ENCODE data around the gene KCNK17. TPM values are rescaled to one million over a fixed set of nuclear protein-coding genes. Genes with fewer than 3 reads are reported as not detected.

The KCNK17 gene
- total RNA-seq, 2 experiments from 2014 or later, result not detected

DNA sequence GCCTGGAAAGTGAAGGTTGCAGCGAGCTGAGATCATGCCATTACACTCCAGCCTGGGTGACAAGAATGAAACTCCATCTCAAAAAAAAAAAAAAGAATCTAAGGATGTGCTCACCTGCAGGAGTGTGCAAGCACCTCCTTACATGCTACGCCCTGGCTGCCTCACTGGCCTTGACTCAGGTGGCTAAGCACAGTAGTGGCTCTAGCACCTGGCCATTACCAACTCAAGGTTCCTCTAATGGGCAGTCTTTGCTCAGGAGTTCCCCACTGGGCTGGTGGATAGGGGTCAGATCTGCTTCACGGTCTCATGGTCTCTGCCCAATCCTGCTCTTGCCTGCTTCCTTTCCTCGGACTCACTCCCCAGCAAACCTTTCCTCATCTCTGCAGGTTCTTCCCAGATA is 39.7 kb downstream of the KCNK17 start:
- H3K36me3 Mint-ChIP-seq (ENCODE audit: low read depth), result no peaks in the 10 kb centered on the region
- H3K27ac Mint-ChIP-seq, result no peak overlapping the region
- no peaks in the 10 kb centered on the region for H3K9me3 Mint-ChIP-seq
- H3K4me3 Mint-ChIP-seq, result no peak overlapping the region
- DNase-seq (no peak), ATAC-seq (no peak)
- ChIA-PET CTCF (interaction anchor here (0.8 kb wide), 1 partner anchor 36 kb away, joined by 3 read pairs; no protein-coding TSS in a partner anchor), POLR2A (no interaction called here)
- intact Hi-C loops (cut with micrococcal nuclease), result no loop called here
- H3K4me1 Mint-ChIP-seq (ENCODE audit: low read depth), result no peaks in the 10 kb centered on the region
- no peaks in the 10 kb centered on the region for H3K27me3 Mint-ChIP-seq
- TF ChIP-seq, protein P1, sequence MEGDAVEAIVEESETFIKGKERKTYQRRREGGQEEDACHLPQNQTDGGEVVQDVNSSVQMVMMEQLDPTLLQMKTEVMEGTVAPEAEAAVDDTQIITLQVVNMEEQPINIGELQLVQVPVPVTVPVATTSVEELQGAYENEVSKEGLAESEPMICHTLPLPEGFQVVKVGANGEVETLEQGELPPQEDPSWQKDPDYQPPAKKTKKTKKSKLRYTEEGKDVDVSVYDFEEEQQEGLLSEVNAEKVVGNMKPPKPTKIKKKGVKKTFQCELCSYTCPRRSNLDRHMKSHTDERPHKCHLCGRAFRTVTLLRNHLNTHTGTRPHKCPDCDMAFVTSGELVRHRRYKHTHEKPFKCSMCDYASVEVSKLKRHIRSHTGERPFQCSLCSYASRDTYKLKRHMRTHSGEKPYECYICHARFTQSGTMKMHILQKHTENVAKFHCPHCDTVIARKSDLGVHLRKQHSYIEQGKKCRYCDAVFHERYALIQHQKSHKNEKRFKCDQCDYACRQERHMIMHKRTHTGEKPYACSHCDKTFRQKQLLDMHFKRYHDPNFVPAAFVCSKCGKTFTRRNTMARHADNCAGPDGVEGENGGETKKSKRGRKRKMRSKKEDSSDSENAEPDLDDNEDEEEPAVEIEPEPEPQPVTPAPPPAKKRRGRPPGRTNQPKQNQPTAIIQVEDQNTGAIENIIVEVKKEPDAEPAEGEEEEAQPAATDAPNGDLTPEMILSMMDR (IDR thresholded peaks at IDR 0.05), result no peak

DNA sequence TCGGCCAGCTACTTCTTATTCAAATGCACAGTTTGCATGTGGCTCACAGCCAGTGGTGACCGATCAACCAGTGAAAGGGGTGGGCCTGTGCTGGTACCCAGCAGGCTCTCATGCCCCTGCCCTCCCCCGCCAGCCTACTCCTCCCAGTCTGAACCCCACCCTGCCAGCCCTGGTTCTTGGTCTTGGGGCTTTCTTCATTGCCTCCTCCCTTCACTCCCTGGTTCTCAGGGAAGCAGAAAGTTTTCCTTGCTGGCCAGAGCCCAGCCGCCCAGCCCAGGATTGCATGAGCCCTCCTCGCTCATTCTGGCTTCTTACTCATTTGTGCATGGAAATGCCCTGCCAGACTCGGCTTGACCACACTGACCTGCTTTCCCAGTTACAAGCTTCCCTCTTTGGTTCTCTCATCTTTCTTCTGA is 40.8 kb downstream of the KCNK17 start:
- Mint-ChIP-seq H3K27ac (no peak overlapping the region), H3K9me3 (no peaks in the 10 kb centered on the region), H3K27me3 (no peaks in the 10 kb centered on the region), H3K4me3 (no peak overlapping the region), H3K36me3 (ENCODE audit: low read depth) (no peaks in the 10 kb centered on the region), H3K4me1 (ENCODE audit: low read depth) (no peaks in the 10 kb centered on the region)
- ChIA-PET POLR2A (no interaction called here), CTCF (interaction anchor here (0.8 kb wide), 1 partner anchor 37 kb away, joined by 3 read pairs; no protein-coding TSS in a partner anchor)
- intact Hi-C loops (cut with micrococcal nuclease), result no loop called here
- TF ChIP-seq, protein P1 (IDR thresholded peaks at IDR 0.05), result no peak
- no peak for DNase-seq
- ATAC-seq, result no peak

- POLR2A ChIA-PET, result no interaction called here
- no peak overlapping the region for H3K27ac Mint-ChIP-seq
- CTCF ChIA-PET, result interaction anchor here (1.8 kb wide), 1 partner anchor 33 kb away, joined by 4 read pairs; no protein-coding TSS in a partner anchor
- no peak for DNase-seq
- intact Hi-C loops (cut with micrococcal nuclease), result no loop called here
- H3K4me3 Mint-ChIP-seq, result no peak overlapping the region
- H3K9me3 Mint-ChIP-seq, result no peaks in the 10 kb centered on the region
- H3K36me3 Mint-ChIP-seq (ENCODE audit: low read depth), result no peaks in the 10 kb centered on the region
- TF ChIP-seq, protein P1 (IDR thresholded peaks at IDR 0.05), result no peak
- H3K27me3 Mint-ChIP-seq, result no peaks in the 10 kb centered on the region
- H3K4me1 Mint-ChIP-seq (ENCODE audit: low read depth), result peaks cover 4% of the 10 kb centered on the region
- no peak for ATAC-seq
These were observed 44.3 kb downstream of the KCNK17 start for GRCh38 chr6:39269961-39270360.

- ChIA-PET POLR2A (interaction anchor here (0.8 kb wide), 1 partner anchor 11 kb away, joined by 3 read pairs; no protein-coding TSS in a partner anchor), CTCF (interaction anchor here (1.4 kb wide), 1 partner anchor 10 kb away, joined by 3 read pairs; no protein-coding TSS in a partner anchor)
- Mint-ChIP-seq H3K4me3 (no peak overlapping the region), H3K9me3 (no peaks in the 10 kb centered on the region), H3K27me3 (no peaks in the 10 kb centered on the region), H3K36me3 (ENCODE audit: low read depth) (no peaks in the 10 kb centered on the region), H3K4me1 (ENCODE audit: low read depth) (peaks cover 8% of the 10 kb centered on the region), H3K27ac (no peak overlapping the region)
- TF ChIP-seq, protein P1 (IDR thresholded peaks at IDR 0.05), result no peak
- DNase-seq (no peak), ATAC-seq (no peak)
- intact Hi-C loops (cut with micrococcal nuclease), result no loop called here
These were observed 45.5 kb downstream of the KCNK17 start for GRCh38 chr6:39268721-39269120.

DNA sequence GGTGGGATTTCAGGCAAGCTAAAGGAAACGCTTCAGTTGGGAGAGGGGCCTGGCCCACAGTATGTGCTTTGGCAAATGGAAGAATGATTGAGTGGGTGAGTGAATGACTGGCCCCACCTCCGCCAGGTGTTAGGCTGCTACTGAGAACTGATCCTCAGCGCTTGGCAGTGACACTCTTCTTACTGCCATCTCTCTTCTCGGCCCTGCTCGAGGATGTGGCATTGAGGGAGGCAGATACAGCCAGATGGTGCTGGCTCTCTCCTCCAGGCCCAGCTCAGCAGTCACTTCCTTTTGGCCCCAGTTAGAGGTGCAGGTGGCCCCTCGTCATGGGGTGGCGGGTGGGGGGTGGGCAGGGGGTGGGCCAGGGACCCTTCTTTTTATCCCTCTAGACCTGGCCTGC is 46.0 kb downstream of the KCNK17 start:
- DNase-seq (no peak), ATAC-seq (no peak)
- H3K27me3 Mint-ChIP-seq, result no peaks in the 10 kb centered on the region
- H3K9me3 Mint-ChIP-seq, result no peaks in the 10 kb centered on the region
- intact Hi-C loops (cut with micrococcal nuclease), result no loop called here
- peaks cover 12% of the 10 kb centered on the region for H3K4me1 Mint-ChIP-seq (ENCODE audit: low read depth)
- no peak overlapping the region for H3K27ac Mint-ChIP-seq
- POLR2A ChIA-PET, result interaction anchor here (0.8 kb wide), 1 partner anchor 12 kb away, joined by 3 read pairs; no protein-coding TSS in a partner anchor
- CTCF ChIA-PET, result interaction anchor here (1.4 kb wide), 1 partner anchor 9 kb away, joined by 3 read pairs; no protein-coding TSS in a partner anchor
- H3K36me3 Mint-ChIP-seq (ENCODE audit: low read depth), result no peaks in the 10 kb centered on the region
- TF ChIP-seq, protein P1 (IDR thresholded peaks at IDR 0.05), result no peak
- no peak overlapping the region for H3K4me3 Mint-ChIP-seq

All from activated CD8-positive, alpha-beta T cell treated with anti-CD3 and anti-CD28 coated beads for 36 hours (primary cell).